ENCODE measurements around the gene STS.

The STS gene

GRCh38 chrX:7112071-7112470 is 35.4 kb upstream of the STS start:
- TF ChIP-seq, protein P1, sequence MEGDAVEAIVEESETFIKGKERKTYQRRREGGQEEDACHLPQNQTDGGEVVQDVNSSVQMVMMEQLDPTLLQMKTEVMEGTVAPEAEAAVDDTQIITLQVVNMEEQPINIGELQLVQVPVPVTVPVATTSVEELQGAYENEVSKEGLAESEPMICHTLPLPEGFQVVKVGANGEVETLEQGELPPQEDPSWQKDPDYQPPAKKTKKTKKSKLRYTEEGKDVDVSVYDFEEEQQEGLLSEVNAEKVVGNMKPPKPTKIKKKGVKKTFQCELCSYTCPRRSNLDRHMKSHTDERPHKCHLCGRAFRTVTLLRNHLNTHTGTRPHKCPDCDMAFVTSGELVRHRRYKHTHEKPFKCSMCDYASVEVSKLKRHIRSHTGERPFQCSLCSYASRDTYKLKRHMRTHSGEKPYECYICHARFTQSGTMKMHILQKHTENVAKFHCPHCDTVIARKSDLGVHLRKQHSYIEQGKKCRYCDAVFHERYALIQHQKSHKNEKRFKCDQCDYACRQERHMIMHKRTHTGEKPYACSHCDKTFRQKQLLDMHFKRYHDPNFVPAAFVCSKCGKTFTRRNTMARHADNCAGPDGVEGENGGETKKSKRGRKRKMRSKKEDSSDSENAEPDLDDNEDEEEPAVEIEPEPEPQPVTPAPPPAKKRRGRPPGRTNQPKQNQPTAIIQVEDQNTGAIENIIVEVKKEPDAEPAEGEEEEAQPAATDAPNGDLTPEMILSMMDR (IDR thresholded peaks at IDR 0.05; ENCODE audit: borderline replicate concordance, extremely low read depth, low read length, poor library complexity, severe bottlenecking), result no peak
- TF ChIP-seq EZH2 (IDR thresholded peaks at IDR 0.05; ENCODE audit: borderline replicate concordance, low read depth, low read length, severe bottlenecking), result no peak
- Histone ChIP-seq H3K4me3 (ENCODE audit: low read depth in 1 of 2, low read length in 2 of 2) (0 out of 4 replicates have a peak overlapping the region, but pooled peaks of 1 of the 2 experiments have one; percentile 28), H3K36me3 (ENCODE audit: insufficient read depth, low read length) (peaks cover 32% of the 10 kb centered on the region), H3K4me2 (ENCODE audit: insufficient read depth, low read length) (peak overlapping the region; percentile 50), H4K20me1 (ENCODE audit: insufficient read depth, low read length) (no peaks in the 10 kb centered on the region), H3K27me3 (ENCODE audit: insufficient read depth, low read length, poor library complexity) (no peaks in the 10 kb centered on the region), H3K9me3 (ENCODE audit: insufficient read depth, low read length, severe bottlenecking) (no peaks in the 10 kb centered on the region), H3K4me1 (ENCODE audit: insufficient read depth, low read length) (peaks cover 92% of the 10 kb centered on the region), H3K79me2 (ENCODE audit: insufficient read depth, low read length) (peaks cover 93% of the 10 kb centered on the region), H2AFZ (ENCODE audit: low read depth, low read length) (no peak overlapping the region), H3K9ac (ENCODE audit: low read depth, low read length) (peak overlapping the region; percentile 77), H3K27ac (ENCODE audit: low read length) (peak overlapping the region; percentile 95)
- ATAC-seq (ENCODE audit: insufficient read depth, low read depth) (no peak), DNase-seq (no peak)

GRCh38 chrX:7115557-7115956 is 32.0 kb upstream of the STS start:
- H3K4me3 ChIP-seq (ENCODE audit: low read depth in 1 of 2, low read length in 2 of 2), result no peak overlapping the region
- H2AFZ ChIP-seq (ENCODE audit: low read depth, low read length), result no peak overlapping the region
- peaks cover 90% of the 10 kb centered on the region for H3K4me1 ChIP-seq (ENCODE audit: insufficient read depth, low read length)
- H3K27me3 ChIP-seq (ENCODE audit: insufficient read depth, low read length, poor library complexity), result no peaks in the 10 kb centered on the region
- H3K27ac ChIP-seq (ENCODE audit: low read length), result peak overlapping the region; percentile 75
- peaks cover 22% of the 10 kb centered on the region for H3K36me3 ChIP-seq (ENCODE audit: insufficient read depth, low read length)
- ATAC-seq (ENCODE audit: insufficient read depth, low read depth), result no peak
- no peaks in the 10 kb centered on the region for H3K9me3 ChIP-seq (ENCODE audit: insufficient read depth, low read length, severe bottlenecking)
- no peaks in the 10 kb centered on the region for H4K20me1 ChIP-seq (ENCODE audit: insufficient read depth, low read length)
- H3K9ac ChIP-seq (ENCODE audit: low read depth, low read length), result no peak overlapping the region; the same call in 1 of the 2 replicates
- peaks cover 96% of the 10 kb centered on the region for H3K79me2 ChIP-seq (ENCODE audit: insufficient read depth, low read length)
- DNase-seq, result no peak
- H3K4me2 ChIP-seq (ENCODE audit: insufficient read depth, low read length), result no peak overlapping the region
- TF ChIP-seq, protein P1 (IDR thresholded peaks at IDR 0.05; ENCODE audit: borderline replicate concordance, extremely low read depth, low read length, poor library complexity, severe bottlenecking), result no peak
- no peak for TF ChIP-seq EZH2 (IDR thresholded peaks at IDR 0.05; ENCODE audit: borderline replicate concordance, low read depth, low read length, severe bottlenecking)

- ATAC-seq (ENCODE audit: insufficient read depth, low read depth) (no peak), DNase-seq (no peak)
- H3K9me3 ChIP-seq (ENCODE audit: insufficient read depth, low read length, severe bottlenecking), result no peaks in the 10 kb centered on the region
- H3K27me3 ChIP-seq (ENCODE audit: insufficient read depth, low read length, poor library complexity), result no peaks in the 10 kb centered on the region
- TF ChIP-seq EZH2 (IDR thresholded peaks at IDR 0.05; ENCODE audit: borderline replicate concordance, low read depth, low read length, severe bottlenecking), result no peak
- TF ChIP-seq, protein P1 (IDR thresholded peaks at IDR 0.05; ENCODE audit: borderline replicate concordance, extremely low read depth, low read length, poor library complexity, severe bottlenecking), result no peak
- no peak overlapping the region for H3K9ac ChIP-seq (ENCODE audit: low read depth, low read length)
- H3K4me2 ChIP-seq (ENCODE audit: insufficient read depth, low read length), result no peak overlapping the region
- H3K4me1 ChIP-seq (ENCODE audit: insufficient read depth, low read length), result peaks cover 90% of the 10 kb centered on the region
- peak overlapping the region; percentile 75 for H3K27ac ChIP-seq (ENCODE audit: low read length)
- H3K4me3 ChIP-seq (ENCODE audit: low read depth in 1 of 2, low read length in 2 of 2), result no peak overlapping the region
- H2AFZ ChIP-seq (ENCODE audit: low read depth, low read length), result no peak overlapping the region
- no peaks in the 10 kb centered on the region for H4K20me1 ChIP-seq (ENCODE audit: insufficient read depth, low read length)
- peaks cover 99% of the 10 kb centered on the region for H3K79me2 ChIP-seq (ENCODE audit: insufficient read depth, low read length)
- peaks cover 22% of the 10 kb centered on the region for H3K36me3 ChIP-seq (ENCODE audit: insufficient read depth, low read length)
Observed at GRCh38 chrX:7116081-7116480, 31.4 kb upstream of the STS start.

GRCh38 chrX:7117587-7117986 is 29.9 kb upstream of the STS start:
- Histone ChIP-seq H3K79me2 (ENCODE audit: insufficient read depth, low read length) (peaks cover 100% of the 10 kb centered on the region), H3K27me3 (ENCODE audit: insufficient read depth, low read length, poor library complexity) (no peaks in the 10 kb centered on the region), H2AFZ (ENCODE audit: low read depth, low read length) (no peak overlapping the region), H3K27ac (ENCODE audit: low read length) (peak overlapping the region; percentile 75), H3K36me3 (ENCODE audit: insufficient read depth, low read length) (peaks cover 20% of the 10 kb centered on the region), H3K9me3 (ENCODE audit: insufficient read depth, low read length, severe bottlenecking) (no peaks in the 10 kb centered on the region), H3K9ac (ENCODE audit: low read depth, low read length) (no peak overlapping the region), H4K20me1 (ENCODE audit: insufficient read depth, low read length) (no peaks in the 10 kb centered on the region), H3K4me1 (ENCODE audit: insufficient read depth, low read length) (peaks cover 90% of the 10 kb centered on the region), H3K4me3 (ENCODE audit: low read depth in 1 of 2, low read length in 2 of 2) (no peak overlapping the region), H3K4me2 (ENCODE audit: insufficient read depth, low read length) (no peak overlapping the region)
- DNase-seq, result no peak
- TF ChIP-seq, protein P1 (IDR thresholded peaks at IDR 0.05; ENCODE audit: borderline replicate concordance, extremely low read depth, low read length, poor library complexity, severe bottlenecking), result no peak
- no peak for TF ChIP-seq EZH2 (IDR thresholded peaks at IDR 0.05; ENCODE audit: borderline replicate concordance, low read depth, low read length, severe bottlenecking)
- ATAC-seq (ENCODE audit: insufficient read depth, low read depth), result no peak

Measured in DND-41 (cell line).